CD14-positive monocyte (primary cell): ENCODE data around the gene KLF15. TPM values are rescaled to one million over a fixed set of nuclear protein-coding genes. Genes with fewer than 3 reads are reported as not detected.

Experiments
- DNase-seq, 3 donors: peaks; one replicate each; pipeline ENCODE4 v3.0.0-alpha.2; 2011 to 2022
- H2AFZ ChIP-seq: 2 replicates; pipeline ENCODE4 v1.6.0; 2012; ENCODE audit warnings: mild to moderate bottlenecking, low read depth, low read length, inconsistent platforms; ENCODE audit not compliant: insufficient read depth, poor library complexity, severe bottlenecking
- H3K27ac ChIP-seq, 2 donors: 1 replicate in 1 of 2; 2 replicates in 1 of 2; pipeline ENCODE4 v1.5.1; 2012 to 2013; ENCODE audit warnings: low read length in 2 of 2, control low read depth in 1 of 2, inconsistent platforms in 1 of 2, low read depth in 1 of 2, mild to moderate bottlenecking in 1 of 2
- H3K27me3 ChIP-seq, 2 donors: one replicate each; pipeline versions ENCODE4 v1.6.0 to v1.6.1; 2011 to 2013; ENCODE audit warnings: low read length in 2 of 2; ENCODE audit not compliant: control insufficient read depth in 2 of 2, insufficient read depth in 2 of 2
- H3K36me3 ChIP-seq, 2 donors: replicated peaks in 1 of 2; 1 replicate in 1 of 2; 2 replicates in 1 of 2; pipeline versions ENCODE4 v1.5.1 to v1.6.1; 2012 to 2013; ENCODE audit warnings: low read length in 2 of 2, control low read depth in 1 of 2, inconsistent platforms in 1 of 2, mild to moderate bottlenecking in 1 of 2; ENCODE audit not compliant: insufficient read depth in 2 of 2, control insufficient read depth in 1 of 2
- H3K4me1 ChIP-seq, 2 donors: 1 replicate in 1 of 2; 2 replicates in 1 of 2; pipeline versions ENCODE4 v1.5.1 to v1.6.1; 2012 to 2013; ENCODE audit warnings: low read length in 2 of 2, control low read depth in 1 of 2, inconsistent platforms in 1 of 2, mild to moderate bottlenecking in 1 of 2, moderate library complexity in 1 of 2; ENCODE audit not compliant: insufficient read depth in 2 of 2, control insufficient read depth in 1 of 2
- H3K4me2 ChIP-seq: replicated peaks from 2 replicates; pipeline ENCODE3; 2012; ENCODE audit warnings: low read length, moderate library complexity, mild to moderate bottlenecking; ENCODE audit not compliant: poor library complexity, severe bottlenecking; ENCODE audit errors: extremely low read depth
- H3K4me3 ChIP-seq, 3 experiments: fragments of 200-600 bp in 1 of 3; sonication (generic) in 1 of 3; replicated peaks in 1 of 3; 1 replicate in 2 of 3; 2 replicates in 1 of 3; pipeline ENCODE4 v1.5.1; 2011 to 2013; ENCODE audit warnings: low read length in 3 of 3, mild to moderate bottlenecking in 3 of 3, control low read depth in 2 of 3, low read depth in 2 of 3, inconsistent platforms in 1 of 3, moderate library complexity in 1 of 3
- H3K79me2 ChIP-seq: 2 replicates; pipeline ENCODE4 v1.6.0; 2012; ENCODE audit warnings: mild to moderate bottlenecking, control low read depth, inconsistent platforms, low read length, moderate library complexity; ENCODE audit not compliant: insufficient read depth
- H3K9ac ChIP-seq: 2 replicates; pipeline ENCODE4 v1.6.0; 2017; ENCODE audit warnings: low read length, mild to moderate bottlenecking; ENCODE audit not compliant: insufficient read depth, poor library complexity, severe bottlenecking
- H3K9me3 ChIP-seq, 2 donors: replicated peaks in 1 of 2; 1 replicate in 1 of 2; 2 replicates in 1 of 2; pipeline versions ENCODE4 v1.5.1 to v1.6.1; 2012 to 2013; ENCODE audit warnings: low read length in 2 of 2, control low read depth in 1 of 2; ENCODE audit not compliant: control insufficient read depth in 1 of 2, insufficient read depth in 1 of 2
- H4K20me1 ChIP-seq: 2 replicates; pipeline ENCODE4 v1.6.0; 2012; ENCODE audit warnings: mild to moderate bottlenecking, low read length, control low read depth, moderate library complexity; ENCODE audit not compliant: insufficient read depth
- H3K27ac Mint-ChIP-seq, 7 donors: one replicate each; pipeline ENCODE4 v1.8.0; 2020; ENCODE audit warnings: mild to moderate bottlenecking in 7 of 7, mixed read lengths in 7 of 7, moderate library complexity in 6 of 7, inconsistent platforms in 2 of 7
- H3K27me3 Mint-ChIP-seq, 3 donors: one replicate each; pipeline ENCODE4 v1.8.0; 2021 to 2022; ENCODE audit warnings: low read depth in 3 of 3, mild to moderate bottlenecking in 3 of 3, mixed read lengths in 3 of 3, moderate library complexity in 3 of 3, inconsistent platforms in 1 of 3
- H3K36me3 Mint-ChIP-seq, 2 donors: one replicate each; pipeline ENCODE4 v1.8.0; 2020; ENCODE audit warnings: mixed read lengths in 2 of 2, inconsistent platforms in 1 of 2, mild to moderate bottlenecking in 1 of 2
- H3K4me1 Mint-ChIP-seq: one replicate; pipeline ENCODE4 v1.8.0; 2020; ENCODE audit warnings: mild to moderate bottlenecking, mixed read lengths
- H3K4me3 Mint-ChIP-seq, 2 donors: one replicate each; pipeline ENCODE4 v1.8.0; 2020; ENCODE audit warnings: mild to moderate bottlenecking in 2 of 2, mixed read lengths in 2 of 2, moderate library complexity in 1 of 2
- H3K9me3 Mint-ChIP-seq, 7 donors: one replicate each; pipeline ENCODE4 v1.8.0; 2020 to 2022; ENCODE audit warnings: mixed read lengths in 7 of 7, mild to moderate bottlenecking in 6 of 7, moderate library complexity in 6 of 7, inconsistent platforms in 2 of 7
- CTCF ChIP-seq: fragments of 200-600 bp; IDR thresholded peaks from one replicate; pipeline ENCODE4 v1.8.0; 2022; ENCODE audit warnings: antibody characterized with exemption, mild to moderate bottlenecking
- WGBS: methylation state at CpG from one replicate; pipeline ENCODE4 v1.1.5; 2013; ENCODE audit warnings: missing lambda C conversion rate; ENCODE audit not compliant: insufficient coverage; 5-methylcytosine and 5-hydroxymethylcytosine counted together
- intact Hi-C, 2 donors: fragments of 100-400 bp; cut with micrococcal nuclease; formaldehyde crosslinking; loops; one replicate each; pipeline versions ENCODE4 v1.15.0 to v1.15.1; 2023
- polyA plus RNA-seq, 3 donors: library from polyadenylated mRNA; depleted of rRNA in 1 of 3; unstranded in 2 of 3; stranded (reverse) in 1 of 3; fragments of 300-500 nt in 2 of 3; fragments of >200 nt in 1 of 3; fragmentation: Illumina TruSeq in 2 of 3; gene quantifications; 1 replicate in 2 of 3; 2 replicates in 1 of 3; pipeline ENCODE4 v1.2.3, GENCODE V29; 2012 to 2021

The KLF15 gene
- polyA plus RNA-seq, 3 donors: not detected

- peaks cover 4 to 7% of the 10 kb centered on the region in 2 donors for H3K36me3 Mint-ChIP-seq
- H3K9me3 ChIP-seq: peaks cover 0 to 6% of the 10 kb centered on the region in 2 donors
- H3K27ac Mint-ChIP-seq: no peak overlapping the region
- no peak overlapping the region for H3K4me3 ChIP-seq
- no peak overlapping the region for H2AFZ ChIP-seq
- intact Hi-C loops: loop anchor here (10.0 kb wide), 2 partner anchors 113 to 123 kb away; partner anchors contain the start of gene ZXDC (in 1 of the 2)
- no peaks in the 10 kb centered on the region for H3K79me2 ChIP-seq
- H3K9me3 Mint-ChIP-seq: peaks cover 0 to 10% (median 5%) of the 10 kb centered on the region in 7 donors
- H4K20me1 ChIP-seq: no peaks in the 10 kb centered on the region
- no peak for TF ChIP-seq CTCF
- no peak overlapping the region for H3K4me2 ChIP-seq
- no peak overlapping the region for H3K27ac ChIP-seq
- peaks cover 28 to 43% (median 31%) of the 10 kb centered on the region in 3 donors for H3K27me3 Mint-ChIP-seq
- no peaks in the 10 kb centered on the region for H3K36me3 ChIP-seq
- peaks cover 10% of the 10 kb centered on the region for H3K4me1 Mint-ChIP-seq
- H3K4me3 Mint-ChIP-seq: no peak overlapping the region
- WGBS: 95% methylated on average over 18 of the region's 18 CpGs
- peaks cover 10 to 12% of the 10 kb centered on the region in 2 donors for H3K4me1 ChIP-seq
- peaks cover 17 to 29% of the 10 kb centered on the region in 2 donors for H3K27me3 ChIP-seq
- DNase-seq: no peak
- H3K9ac ChIP-seq: no peak overlapping the region
Observed at GRCh38 chr3:126351771-126352475, 5.3 kb downstream of the KLF15 start.

GRCh38 chr3:126351086-126351770, 6.0 kb downstream of the KLF15 start:
- Mint-ChIP-seq H3K36me3 (peaks cover under 1 to 5% of the 10 kb centered on the region in 2 donors), H3K27ac (no peak overlapping the region), H3K4me1 (peaks cover 5% of the 10 kb centered on the region), H3K4me3 (no peak overlapping the region), H3K27me3 (peaks cover 24 to 37% (median 26%) of the 10 kb centered on the region in 3 donors), H3K9me3 (peaks cover 0 to 6% (median 2%) of the 10 kb centered on the region in 7 donors)
- Histone ChIP-seq H4K20me1 (no peaks in the 10 kb centered on the region), H3K27ac (no peak overlapping the region), H3K36me3 (no peaks in the 10 kb centered on the region), H3K4me1 (peaks cover 5% of the 10 kb centered on the region in 2 donors), H3K9ac (no peak overlapping the region), H3K4me2 (no peak overlapping the region), H3K9me3 (peaks cover 0 to 6% of the 10 kb centered on the region in 2 donors), H3K4me3 (no peak overlapping the region), H3K27me3 (peaks cover 12 to 24% of the 10 kb centered on the region in 2 donors), H2AFZ (no peak overlapping the region), H3K79me2 (no peaks in the 10 kb centered on the region)
- 87% methylated on average over 6 of the region's 10 CpGs for WGBS
- DNase-seq: no peak
- no peak for TF ChIP-seq CTCF
- intact Hi-C loops: loop anchor here (10.0 kb wide), 2 partner anchors 114 to 124 kb away; partner anchors contain the start of gene ZXDC (in 1 of the 2)
